Mucosa of rectum (tissue), 2 donors: ENCODE measurements around the gene C3orf70.
"Not testable (repeated sequence)": the region's sequence is repeated elsewhere in the genome, so short reads cannot be mapped to it uniquely, and the experiment has no call there.

Experiments
- H3K27ac ChIP-seq, 2 donors: one replicate each; pipeline ENCODE4 v1.7.0; 2013; ENCODE audit warnings: inconsistent platforms in 2 of 2, low read depth in 2 of 2, low read length in 2 of 2
- H3K27me3 ChIP-seq, 2 donors: one replicate each; pipeline ENCODE4 v1.7.0; 2013; ENCODE audit warnings: low read length in 2 of 2; ENCODE audit not compliant: control insufficient read depth in 2 of 2, insufficient read depth in 2 of 2
- H3K36me3 ChIP-seq, 2 donors: one replicate each; pipeline ENCODE4 v1.7.0; 2013; ENCODE audit warnings: low read length in 2 of 2; ENCODE audit not compliant: control insufficient read depth in 2 of 2, insufficient read depth in 2 of 2
- H3K4me1 ChIP-seq, 2 donors: one replicate each; pipeline ENCODE4 v1.7.0; 2013; ENCODE audit warnings: low read length in 2 of 2, mild to moderate bottlenecking in 1 of 2; ENCODE audit not compliant: control insufficient read depth in 2 of 2, insufficient read depth in 2 of 2
- H3K4me3 ChIP-seq, 2 donors: one replicate each; pipeline ENCODE4 v1.7.0; 2013; ENCODE audit warnings: low read length in 2 of 2
- H3K9ac ChIP-seq, 2 donors: one replicate each; pipeline ENCODE4 v1.7.0; 2013; ENCODE audit warnings: low read length in 2 of 2, low read depth in 1 of 2, mild to moderate bottlenecking in 1 of 2
- H3K9me3 ChIP-seq, 2 donors: one replicate each; pipeline ENCODE4 v1.7.0; 2013; ENCODE audit warnings: low read length in 2 of 2; ENCODE audit not compliant: control insufficient read depth in 2 of 2
- donor health status: healthy.
- donor health status: Normal muscosa, but diverticular disease.

C3orf70 gene

GRCh38 chr3:185120126-185120525 lies 32.7 kb downstream of the C3orf70 start:
- no peak overlapping the region for H3K9ac ChIP-seq
- H3K4me1 ChIP-seq: no peaks in the 10 kb centered on the region
- no peaks in the 10 kb centered on the region for H3K36me3 ChIP-seq
- no peaks in the 10 kb centered on the region for H3K9me3 ChIP-seq
- H3K27me3 ChIP-seq: no peaks in the 10 kb centered on the region
- H3K4me3 ChIP-seq: no peak overlapping the region
- no peak overlapping the region for H3K27ac ChIP-seq

GRCh38 chr3:185115371-185115770 lies 37.5 kb downstream of the C3orf70 start:
- no peak overlapping the region for H3K27ac ChIP-seq
- no peak overlapping the region for H3K4me3 ChIP-seq
- H3K36me3 ChIP-seq: no peaks in the 10 kb centered on the region
- no peaks in the 10 kb centered on the region for H3K9me3 ChIP-seq
- H3K9ac ChIP-seq: no peak overlapping the region
- no peaks in the 10 kb centered on the region for H3K27me3 ChIP-seq
- no peaks in the 10 kb centered on the region for H3K4me1 ChIP-seq

- Histone ChIP-seq H3K4me1 (no peaks in the 10 kb centered on the region), H3K4me3 (no peak overlapping the region), H3K27me3 (no peaks in the 10 kb centered on the region), H3K9me3 (no peaks in the 10 kb centered on the region), H3K27ac (no peak overlapping the region), H3K9ac (no peak overlapping the region), H3K36me3 (no peaks in the 10 kb centered on the region)
Observed at GRCh38 chr3:185114756-185115155, 38.1 kb downstream of the C3orf70 start.

- H3K4me3 ChIP-seq: no peak overlapping the region
- no peaks in the 10 kb centered on the region for H3K9me3 ChIP-seq
- H3K36me3 ChIP-seq: no peaks in the 10 kb centered on the region
- no peaks in the 10 kb centered on the region for H3K4me1 ChIP-seq
- H3K27ac ChIP-seq: no peak overlapping the region
- no peak overlapping the region for H3K9ac ChIP-seq
- no peaks in the 10 kb centered on the region for H3K27me3 ChIP-seq
Observed at GRCh38 chr3:185112186-185112585, 40.7 kb downstream of the C3orf70 start.

- H3K27ac ChIP-seq, H3K9ac ChIP-seq, H3K4me3 ChIP-seq, H3K36me3 ChIP-seq, H3K9me3 ChIP-seq, H3K4me1 ChIP-seq, H3K27me3 ChIP-seq: not testable (repeated sequence)
Observed at GRCh38 chr3:185109012-185109411, 43.8 kb downstream of the C3orf70 start.

- H3K9ac ChIP-seq, H3K4me3 ChIP-seq, H3K27ac ChIP-seq, H3K4me1 ChIP-seq, H3K27me3 ChIP-seq, H3K9me3 ChIP-seq, H3K36me3 ChIP-seq: not testable (repeated sequence)
Observed at GRCh38 chr3:185106256-185106890, 46.5 kb downstream of the C3orf70 start.

GRCh38 chr3:185103359-185104127 lies 49.3 kb downstream of the C3orf70 start:
- H3K27me3 ChIP-seq: no peaks in the 10 kb centered on the region
- no peaks in the 10 kb centered on the region for H3K9me3 ChIP-seq
- H3K4me3 ChIP-seq: no peak overlapping the region
- no peaks in the 10 kb centered on the region for H3K36me3 ChIP-seq
- H3K27ac ChIP-seq: no peak overlapping the region
- no peaks in the 10 kb centered on the region for H3K4me1 ChIP-seq
- H3K9ac ChIP-seq: no peak overlapping the region

GRCh38 chr3:185094697-185095096 lies 58.2 kb downstream of the C3orf70 start:
- Histone ChIP-seq H3K9me3 (no peaks in the 10 kb centered on the region), H3K4me1 (no peaks in the 10 kb centered on the region), H3K36me3 (no peaks in the 10 kb centered on the region), H3K9ac (no peak overlapping the region), H3K27me3 (no peaks in the 10 kb centered on the region), H3K4me3 (no peak overlapping the region), H3K27ac (no peak overlapping the region)

- Histone ChIP-seq H3K9ac (no peak overlapping the region), H3K27ac (no peak overlapping the region), H3K4me3 (no peak overlapping the region)
Observed at GRCh38 chr3:185093116-185093515, 59.7 kb downstream of the C3orf70 start.

GRCh38 chr3:185090811-185091210 lies 62.0 kb downstream of the C3orf70 start:
- H3K27ac ChIP-seq: no peak overlapping the region
- H3K4me1 ChIP-seq: no peaks in the 10 kb centered on the region
- H3K9ac ChIP-seq: no peak overlapping the region
- no peaks in the 10 kb centered on the region for H3K27me3 ChIP-seq
- no peaks in the 10 kb centered on the region for H3K9me3 ChIP-seq
- H3K4me3 ChIP-seq: no peak overlapping the region
- no peaks in the 10 kb centered on the region for H3K36me3 ChIP-seq

More at GRCh38 chr3:185093116-185093515, 59.7 kb downstream of the C3orf70 start:
- Histone ChIP-seq H3K36me3 (no peaks in the 10 kb centered on the region), H3K9me3 (no peaks in the 10 kb centered on the region), H3K27me3 (no peaks in the 10 kb centered on the region), H3K4me1 (no peaks in the 10 kb centered on the region)
